Stomach (tissue), 4 donors: ENCODE data around the gene NFKBIB.

Experiments
- CTCF ChIP-seq, 7 experiments: fragments of 450-650 bp in 4 of 7; fragments of 200-600 bp in 3 of 7; sonication (generic) in 3 of 7; IDR thresholded peaks; one replicate each; pipeline ENCODE4 v1.5.1; 2016 to 2019; ENCODE audit warnings: antibody characterized with exemption in 7 of 7, control low read depth in 2 of 7, mild to moderate bottlenecking in 1 of 7
- EP300 ChIP-seq: sonication (generic); formaldehyde crosslinking; IDR thresholded peaks from one replicate; pipeline ENCODE4 v1.6.1; 2017; ENCODE audit warnings: antibody characterized with exemption
- POLR2A ChIP-seq, 4 donors: fragments of 450-650 bp; IDR thresholded peaks; one replicate each; pipeline ENCODE4 v1.6.1; 2016; ENCODE audit warnings: antibody characterized with exemption in 4 of 4, control low read depth in 2 of 4, mild to moderate bottlenecking in 1 of 4, moderate library complexity in 1 of 4
- POLR2AphosphoS5 ChIP-seq, 3 donors: sonication (generic); formaldehyde crosslinking; IDR thresholded peaks; one replicate each; pipeline ENCODE4 v1.6.1; 2016; ENCODE audit warnings: antibody characterized with exemption in 3 of 3

DNA sequence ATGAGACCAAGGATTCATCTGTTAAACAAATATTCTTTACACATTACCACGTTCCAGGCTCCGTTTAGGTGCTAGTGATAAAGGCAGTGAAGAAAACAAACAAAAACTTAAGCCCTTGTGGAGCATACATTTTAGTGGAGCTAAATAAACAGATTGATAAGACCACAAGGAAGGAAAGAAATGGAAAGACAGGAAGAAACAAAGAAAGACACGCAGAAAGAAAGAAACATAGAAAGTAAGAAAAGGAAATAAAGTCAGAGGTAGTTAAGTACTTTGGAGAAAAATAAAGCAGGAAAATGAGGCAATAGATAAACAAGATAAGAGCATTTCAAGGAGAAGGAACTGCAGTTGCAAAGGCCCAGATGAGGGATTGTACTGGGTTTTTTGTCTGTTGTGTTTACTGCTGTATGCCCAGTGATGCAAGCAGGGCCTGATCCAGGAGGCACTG lies 998 bp downstream of the NFKBIB start:
- TF ChIP-seq CTCF (IDR thresholded peaks at IDR 0.05), result no peak
- TF ChIP-seq EP300, result no peak
- TF ChIP-seq POLR2A (IDR thresholded peaks at IDR 0.05), result no peak
- no peak for TF ChIP-seq POLR2AphosphoS5 (IDR thresholded peaks at IDR 0.05)
